Stimulated activated CD8-positive, alpha-beta memory T cell treated with anti-CD3 and anti-CD28 coated beads, Interleukin-15, amount 100 ng/mL, for 1 hour (primary cell): Measurements from ENCODE around the gene TSPAN7.

Experiments used
- DNase-seq: peaks from one replicate; pipeline ENCODE4 v3.0.0-alpha.2; 2020; ENCODE audit warnings: low read depth

TSPAN7 gene

DNA sequence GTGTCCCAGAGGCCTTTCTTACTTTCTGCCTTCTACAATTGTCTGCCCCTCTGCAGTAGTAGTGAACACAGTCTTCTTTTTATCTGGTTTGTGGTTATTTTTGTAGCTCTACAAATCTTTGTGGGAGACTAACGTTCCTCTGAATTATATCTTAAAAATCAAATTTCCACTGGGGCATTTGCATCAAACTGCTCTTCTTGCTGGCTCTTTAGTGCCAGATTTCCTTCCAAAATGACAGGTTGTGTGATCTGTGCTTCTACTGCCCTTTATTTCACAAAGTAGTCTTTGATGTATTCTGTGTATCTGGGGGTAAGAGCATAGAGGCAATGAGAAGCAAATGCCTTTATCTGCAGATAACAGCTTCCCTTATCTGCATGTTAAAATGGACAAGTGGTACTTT lies 34.5 kb downstream of the TSPAN7 start:
- DNase-seq: no peak

DNA sequence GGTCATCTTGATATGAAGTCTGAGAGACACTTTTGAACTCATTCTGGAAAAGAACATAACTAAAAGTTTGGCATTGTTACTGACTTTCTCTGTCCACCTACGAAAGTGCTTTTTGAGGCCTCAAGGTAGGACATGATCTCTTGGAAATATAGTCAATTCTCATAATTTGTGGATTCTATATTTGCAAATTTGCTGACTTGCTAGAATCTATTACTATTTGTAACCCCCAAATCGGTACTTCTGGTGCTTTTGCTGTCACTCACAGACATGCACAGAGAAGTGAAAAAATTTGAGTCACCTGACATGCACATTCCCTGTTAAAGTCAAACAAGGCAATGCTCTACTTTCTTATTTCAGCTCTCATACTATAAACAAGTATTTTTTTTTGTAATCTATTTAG lies 35.6 kb downstream of the TSPAN7 start:
- DNase-seq: no peak

DNA sequence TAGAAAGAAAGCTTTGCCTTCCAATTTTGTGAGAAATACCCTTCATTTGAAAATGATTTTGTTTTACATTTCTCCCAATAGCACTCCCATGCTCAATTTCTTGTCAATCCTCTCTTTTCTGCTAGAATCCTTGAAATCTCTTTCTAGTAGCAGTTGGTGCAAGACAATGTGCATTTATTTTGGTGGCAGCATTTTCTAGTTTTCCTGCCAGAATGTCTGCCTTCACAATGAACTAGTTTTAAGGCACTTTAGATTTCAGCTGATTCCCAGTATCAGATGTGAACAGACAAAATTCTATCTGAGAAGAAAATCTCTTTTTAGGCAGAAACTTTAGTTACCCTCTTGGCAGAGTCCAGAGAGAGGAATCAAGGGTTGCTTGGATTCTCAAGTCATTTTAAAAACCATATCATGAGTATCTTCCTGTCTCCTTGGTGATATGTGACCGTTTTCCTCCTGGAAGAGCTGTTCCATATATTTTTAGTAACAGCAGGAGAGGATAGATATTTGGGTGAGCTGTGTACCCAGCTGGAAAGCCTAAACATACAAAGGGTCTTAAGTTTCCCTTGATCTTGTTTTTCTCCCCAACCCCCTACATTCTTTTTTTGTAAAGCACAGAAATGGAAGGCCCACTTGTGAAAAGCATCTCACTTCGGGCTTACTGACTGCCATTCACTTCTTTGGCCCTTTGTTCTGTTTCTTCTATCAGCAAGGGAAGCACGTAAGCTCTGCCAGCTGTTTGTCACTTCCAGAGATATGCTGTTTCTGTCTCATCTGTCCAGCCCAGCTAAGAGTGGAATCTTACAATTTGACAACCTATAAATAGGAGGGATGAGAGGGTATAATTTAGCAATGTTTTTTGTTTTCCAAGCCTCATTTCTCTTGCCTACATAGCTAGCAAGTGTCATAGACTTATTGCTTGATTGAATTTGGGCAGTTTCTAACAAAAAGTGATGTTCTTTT lies 38.7 kb downstream of the TSPAN7 start:
- DNase-seq: no peak

DNA sequence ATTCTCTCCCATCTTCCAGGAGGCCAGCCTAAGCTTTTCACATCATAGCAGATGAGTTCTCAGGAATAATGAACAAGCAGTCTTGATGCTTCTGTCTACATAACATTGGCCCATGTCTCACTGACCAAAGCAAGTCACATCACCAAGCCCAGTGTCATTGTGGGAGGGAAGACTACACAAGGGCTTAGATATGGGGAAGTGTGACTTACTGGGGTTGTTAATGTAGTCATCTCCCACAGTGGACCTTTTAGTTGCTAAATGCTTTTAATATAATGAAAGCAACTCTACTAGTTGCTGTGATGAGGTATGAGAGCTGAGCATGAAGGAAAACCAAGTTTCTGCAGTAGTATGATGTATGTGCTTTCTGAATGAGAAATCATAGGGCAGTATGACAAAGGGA lies 40.5 kb downstream of the TSPAN7 start:
- DNase-seq: no peak

DNA sequence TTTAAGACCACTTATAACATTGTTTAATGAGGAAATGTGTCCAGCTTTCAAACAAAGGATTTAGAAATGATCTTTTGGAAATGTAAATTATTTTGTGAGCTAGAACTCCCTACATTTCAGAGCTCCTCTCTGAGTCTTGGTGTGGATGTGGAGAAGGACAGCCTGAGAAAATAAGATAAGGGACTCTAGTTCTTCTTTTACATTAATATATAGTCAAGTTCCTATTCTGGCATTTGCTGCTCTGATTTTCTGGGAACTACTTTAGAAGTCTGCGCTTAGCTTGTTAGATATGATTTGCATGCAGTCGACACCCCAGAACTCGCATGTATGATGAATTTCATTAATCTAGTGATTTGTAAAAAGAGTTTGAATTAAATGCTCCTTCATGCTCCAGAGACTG lies 45.5 kb downstream of the TSPAN7 start:
- no peak for DNase-seq

DNA sequence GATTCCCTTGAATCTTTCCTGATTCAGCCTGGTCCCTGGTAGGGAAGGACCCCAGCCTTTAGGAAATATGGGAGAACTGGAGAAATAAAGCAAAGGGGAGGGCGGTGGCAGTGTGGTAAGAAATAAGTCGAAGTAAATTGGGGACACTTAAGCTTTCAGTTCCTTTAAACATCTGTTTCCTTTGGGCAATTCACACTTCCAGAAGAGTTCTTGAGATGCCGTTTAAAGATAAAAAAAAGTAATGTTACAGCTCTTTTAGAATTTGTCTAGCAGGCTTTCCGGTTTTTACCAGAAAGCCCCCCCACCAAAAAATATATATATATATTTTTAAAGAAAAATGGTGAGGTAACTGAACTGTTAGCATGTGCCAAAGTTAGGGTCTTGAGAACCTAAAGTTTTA lies 46.6 kb downstream of the TSPAN7 start:
- DNase-seq: no peak

DNA sequence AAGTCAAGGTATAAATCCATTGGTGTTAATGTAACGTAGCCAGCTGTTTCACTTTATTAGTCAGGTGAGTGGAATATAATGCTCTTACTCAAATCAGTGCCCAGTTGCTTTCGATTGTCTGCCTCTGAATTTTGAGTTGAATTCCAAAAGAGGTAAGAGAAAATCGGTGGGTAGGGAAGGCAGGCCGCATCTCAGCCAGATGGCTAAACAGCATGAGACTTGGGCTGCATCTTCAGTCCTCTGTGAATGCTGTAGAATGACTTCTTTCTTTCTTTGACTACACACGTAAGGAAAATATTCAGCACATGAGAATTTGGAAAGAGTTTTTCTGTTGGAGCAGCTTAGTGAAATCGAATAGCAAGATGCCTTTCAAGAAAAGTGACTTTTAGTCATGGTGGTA lies 49.5 kb downstream of the TSPAN7 start:
- no peak for DNase-seq

DNA sequence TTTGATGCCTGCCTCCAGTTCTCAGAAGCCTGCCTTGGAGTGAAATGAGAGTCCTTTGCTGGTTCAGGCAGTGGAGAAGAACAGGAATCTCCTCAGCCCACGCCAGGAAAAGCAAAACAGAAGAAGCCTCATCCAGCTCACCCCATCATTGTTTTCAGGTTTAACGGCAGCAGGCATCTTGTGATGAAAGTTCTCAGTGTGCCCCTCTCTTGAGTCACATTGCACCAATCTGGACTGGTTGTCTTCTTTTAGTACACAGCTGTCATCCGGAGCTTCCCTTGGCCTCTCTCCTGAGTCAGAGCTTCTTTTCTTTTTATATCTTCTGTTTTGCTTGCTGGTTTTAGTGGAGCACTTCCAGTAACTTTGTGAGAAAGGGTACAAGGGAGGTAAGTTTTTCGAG lies 50.9 kb downstream of the TSPAN7 start:
- no peak for DNase-seq

DNA sequence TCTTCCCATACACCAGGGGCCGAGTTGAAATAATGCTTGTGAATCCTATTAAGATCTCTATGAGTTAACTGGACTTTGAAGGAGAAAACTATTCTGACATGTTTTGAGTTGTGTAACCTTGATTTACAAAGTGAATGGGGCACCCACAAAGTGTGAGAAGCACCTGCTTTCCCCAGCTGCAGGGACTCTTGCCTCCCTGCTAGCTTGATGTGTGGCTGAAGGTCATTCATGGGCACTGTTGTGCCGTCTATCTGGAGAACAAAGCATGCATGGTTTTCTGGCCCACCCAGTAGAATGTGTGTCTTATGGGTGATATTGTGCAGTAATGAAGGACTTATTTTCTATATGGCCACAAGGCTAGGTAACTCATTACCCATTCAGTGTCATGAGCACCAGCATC lies 53.1 kb downstream of the TSPAN7 start:
- DNase-seq: no peak

DNA sequence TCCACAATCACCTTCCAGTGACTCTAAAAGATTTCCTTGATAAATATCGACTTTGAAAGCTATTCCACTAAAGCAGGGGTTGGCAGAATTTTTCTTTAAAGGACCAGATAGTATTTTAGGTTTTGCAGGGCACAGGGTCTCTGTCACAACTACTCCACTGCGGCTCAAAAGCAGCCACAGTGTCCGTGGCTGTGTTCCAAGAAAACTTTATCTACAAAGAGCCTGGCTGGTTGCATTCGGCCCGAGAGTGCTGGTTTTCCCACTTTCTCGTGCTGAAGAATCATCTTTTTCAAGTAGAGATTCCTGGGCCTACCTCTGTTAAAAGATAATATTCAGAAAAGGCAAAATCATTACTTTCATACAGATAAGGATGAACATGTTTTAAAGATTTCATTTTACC lies 55.6 kb downstream of the TSPAN7 start:
- DNase-seq: no peak

DNA sequence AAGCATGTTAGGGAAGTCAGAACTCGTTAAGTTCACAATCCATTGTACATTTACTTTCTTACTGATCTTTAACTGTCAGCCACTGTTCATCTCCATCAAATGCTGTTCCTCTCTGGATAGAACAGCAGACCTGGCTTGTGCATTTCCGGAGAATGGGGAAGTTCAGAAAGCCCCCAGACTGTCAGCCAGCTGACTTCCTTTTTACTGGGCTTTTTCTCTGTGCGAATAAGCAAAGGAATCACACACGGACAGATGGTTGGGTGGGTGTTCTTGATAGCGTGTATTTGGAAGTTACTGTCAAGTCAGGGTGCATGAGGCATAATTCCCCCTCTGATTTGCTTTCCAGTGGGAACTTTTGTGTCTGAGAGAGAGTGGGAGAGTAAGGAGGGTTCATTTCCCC lies 56.8 kb downstream of the TSPAN7 start:
- DNase-seq: no peak

DNA sequence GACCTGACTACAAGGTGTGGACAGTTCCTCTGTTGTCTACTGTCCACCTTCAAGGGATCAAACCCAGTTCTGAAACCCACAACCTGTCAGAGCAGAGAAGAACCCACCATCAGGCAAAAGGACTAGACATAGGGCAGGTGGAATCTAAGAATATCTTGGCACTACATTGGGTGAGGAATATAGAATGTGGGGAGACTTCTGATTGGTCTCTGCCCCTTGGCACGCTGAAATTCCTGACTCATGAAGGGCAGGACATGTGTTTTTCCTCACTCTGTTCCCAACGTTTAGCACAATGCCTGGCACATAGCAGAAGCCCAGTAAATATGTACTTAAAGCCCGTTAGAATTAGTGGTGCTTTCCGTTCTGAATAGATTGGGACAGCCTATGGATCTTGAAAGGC lies 59.3 kb downstream of the TSPAN7 start:
- DNase-seq: no peak

DNA sequence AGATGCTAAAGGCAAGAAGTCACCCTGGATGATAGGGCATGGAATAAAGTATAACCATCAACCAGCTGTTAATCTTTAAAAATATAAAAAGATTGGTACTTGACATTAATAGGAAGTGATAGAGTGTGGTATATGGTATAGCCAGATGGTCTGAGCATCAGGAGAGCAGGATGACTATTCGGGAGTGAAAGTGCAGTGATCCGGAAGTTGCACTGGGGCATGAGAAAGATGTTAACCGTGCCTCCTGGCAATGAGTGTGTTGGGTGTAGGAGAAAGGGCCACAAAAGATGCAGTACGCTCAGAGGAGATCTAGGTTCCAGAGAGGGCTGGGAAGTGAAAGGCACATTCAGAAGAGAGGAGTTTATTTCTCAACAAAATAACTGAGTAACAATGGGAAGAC lies 65.0 kb downstream of the TSPAN7 start:
- DNase-seq: no peak

DNA sequence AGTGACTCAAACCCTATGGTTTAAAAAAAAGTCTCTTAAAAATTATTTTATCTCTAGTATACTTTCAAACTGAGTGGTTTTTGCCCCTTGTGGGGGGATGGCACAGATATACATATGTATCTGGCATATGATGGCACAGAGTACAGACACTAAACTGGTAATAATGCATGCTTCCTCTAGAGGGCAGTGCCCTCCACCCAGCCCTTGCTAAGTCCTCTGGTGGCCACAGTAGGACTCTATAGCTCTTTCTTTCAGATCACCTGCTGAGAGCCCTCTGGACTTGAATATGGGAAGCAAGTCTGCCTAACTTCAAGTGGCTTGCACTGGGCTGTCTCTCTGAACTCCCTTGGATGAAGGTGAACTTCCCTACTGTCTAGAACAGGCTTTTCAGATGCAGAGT lies 66.3 kb downstream of the TSPAN7 start:
- no peak for DNase-seq

DNA sequence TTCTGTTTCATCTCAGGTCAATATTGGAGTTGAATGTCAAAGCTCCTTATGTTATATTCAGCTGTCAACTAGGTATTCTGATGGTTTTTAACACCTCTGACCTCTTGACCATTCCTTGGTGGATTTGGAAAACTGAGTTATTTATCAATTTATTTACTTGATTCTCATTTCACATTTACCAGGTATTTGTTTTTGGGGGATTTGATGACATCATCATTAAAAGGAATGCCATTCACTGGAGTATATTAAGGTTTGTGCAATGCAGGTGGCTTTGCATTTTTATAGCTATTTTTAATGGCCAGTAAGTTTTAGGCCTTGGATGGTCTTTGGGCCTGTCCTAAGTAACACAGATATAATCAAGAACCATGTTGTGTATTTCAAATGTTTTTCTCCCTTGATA lies 67.2 kb downstream of the TSPAN7 start:
- DNase-seq: no peak

DNA sequence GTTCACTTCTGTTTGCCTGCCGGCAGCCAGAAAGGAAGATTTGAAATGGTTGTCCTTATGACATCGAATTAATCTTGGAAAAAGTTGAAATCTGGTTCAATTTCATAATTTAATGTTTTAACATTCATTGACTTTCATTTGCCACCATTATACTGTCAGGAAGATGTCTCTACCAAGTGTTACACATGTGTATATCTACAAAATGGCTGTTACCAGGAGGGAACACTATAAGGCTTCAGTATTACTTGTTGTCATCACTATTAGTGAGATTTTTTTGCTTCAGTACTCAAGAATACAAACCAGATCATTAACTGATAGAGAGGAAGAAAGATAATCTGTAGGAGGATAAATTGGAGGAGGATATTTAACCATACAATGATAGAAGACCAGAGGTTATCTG lies 71.2 kb downstream of the TSPAN7 start:
- no peak for DNase-seq

DNA sequence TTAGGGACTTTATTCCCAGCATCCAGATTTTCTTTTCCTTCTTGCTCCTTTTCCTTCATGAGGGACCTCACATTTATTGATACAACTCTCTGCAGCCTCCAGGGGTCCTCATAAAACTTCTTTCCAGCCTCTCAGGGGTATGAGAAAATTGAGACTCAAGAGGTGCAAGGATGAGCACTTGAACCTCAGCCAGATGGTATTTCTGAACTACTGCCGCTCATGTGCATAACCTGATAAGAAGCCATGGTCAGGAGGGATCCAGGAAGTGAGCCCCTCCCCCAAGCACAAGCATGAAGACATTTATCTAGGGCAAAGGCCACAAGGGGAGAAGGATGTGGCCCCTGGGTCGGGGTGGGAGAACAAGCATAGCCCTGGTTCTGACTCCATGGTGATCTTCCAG lies 73.3 kb downstream of the TSPAN7 start:
- DNase-seq: no peak

DNA sequence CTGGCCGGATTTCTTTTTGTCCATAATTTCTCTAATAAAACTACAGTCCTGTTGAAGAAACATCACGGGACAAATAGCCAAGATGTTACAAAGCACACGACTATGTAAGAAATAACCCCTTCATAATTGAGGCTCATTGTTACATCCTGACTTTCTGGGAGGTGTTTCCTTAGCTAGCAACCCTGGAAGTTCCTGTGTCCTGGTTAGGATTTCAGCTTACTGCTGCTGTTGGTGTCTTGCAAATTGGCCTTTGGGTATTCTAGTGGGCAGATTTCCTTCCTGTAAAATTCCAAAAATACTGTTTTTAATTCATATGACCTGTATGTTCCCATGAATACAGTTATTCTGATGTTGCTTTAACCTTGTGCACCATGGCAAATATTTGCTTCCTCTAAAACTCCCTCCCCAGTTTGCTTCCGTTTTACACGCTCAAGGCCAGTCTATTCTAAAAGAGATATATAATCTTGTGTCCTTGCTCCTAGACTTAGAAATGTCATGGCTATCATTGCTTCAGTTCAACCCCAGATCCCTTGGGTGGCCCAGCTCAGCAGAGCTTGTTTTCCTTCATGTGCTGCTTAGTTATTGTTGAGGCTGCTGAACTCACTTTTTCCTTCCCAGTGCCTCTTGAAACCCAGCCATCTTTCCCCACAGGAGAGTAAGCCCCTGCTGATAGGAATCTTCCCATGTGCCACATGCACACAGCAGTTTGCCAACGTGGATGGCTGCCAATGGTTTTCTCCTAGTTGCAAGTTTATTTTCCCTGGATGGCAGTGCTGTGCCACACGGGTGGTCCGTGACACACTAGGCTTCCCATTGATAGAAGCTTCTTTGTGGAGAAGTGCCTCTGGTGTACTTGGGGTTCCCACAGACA lies 75.8 kb downstream of the TSPAN7 start:
- no peak for DNase-seq

DNA sequence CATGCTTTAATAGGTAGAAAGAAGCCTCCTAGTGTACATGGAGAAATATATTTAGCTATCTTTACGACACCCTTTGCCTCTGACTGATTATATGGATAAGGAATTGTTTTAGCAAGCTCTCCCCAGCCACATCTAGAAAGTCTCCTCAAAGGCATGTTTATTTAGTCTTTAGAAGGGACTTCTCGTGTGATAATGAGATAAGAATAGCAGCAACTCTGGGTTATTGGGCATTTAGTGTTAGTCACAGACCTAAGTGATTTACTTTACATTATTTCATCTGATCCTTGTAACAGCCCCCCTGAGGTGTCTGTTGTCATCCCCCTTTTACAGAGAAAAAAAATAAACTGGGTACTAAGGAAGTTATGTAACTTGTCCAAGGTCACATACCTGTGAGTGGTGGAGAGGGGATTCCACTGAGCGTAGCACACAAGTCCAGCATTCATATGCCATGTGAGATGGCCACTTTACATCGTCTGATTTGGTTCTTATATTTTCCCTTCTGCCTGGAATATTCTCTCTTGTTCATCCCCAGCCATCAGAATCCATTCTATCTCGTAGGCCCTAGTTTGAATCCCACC lies 77.7 kb downstream of the TSPAN7 start:
- DNase-seq: no peak

DNA sequence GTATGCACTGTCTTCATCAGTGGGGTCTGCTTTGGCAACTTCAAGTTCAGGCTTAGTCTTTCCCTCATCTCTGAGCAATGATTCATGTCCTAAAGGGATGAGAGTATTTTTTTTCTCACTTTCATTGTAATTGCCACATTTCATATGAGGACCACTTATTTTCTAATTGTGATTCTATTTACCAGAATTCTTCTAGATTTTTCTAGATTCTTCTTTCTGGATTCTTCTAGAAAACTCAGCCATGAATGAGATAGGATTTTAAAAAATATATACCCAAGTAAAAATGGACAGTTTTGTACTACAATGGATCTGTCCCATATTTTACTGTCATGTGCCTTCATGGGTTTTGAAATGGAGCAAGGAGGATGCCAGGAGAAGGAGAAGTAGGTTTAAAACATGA lies 78.4 kb downstream of the TSPAN7 start:
- no peak for DNase-seq

DNA sequence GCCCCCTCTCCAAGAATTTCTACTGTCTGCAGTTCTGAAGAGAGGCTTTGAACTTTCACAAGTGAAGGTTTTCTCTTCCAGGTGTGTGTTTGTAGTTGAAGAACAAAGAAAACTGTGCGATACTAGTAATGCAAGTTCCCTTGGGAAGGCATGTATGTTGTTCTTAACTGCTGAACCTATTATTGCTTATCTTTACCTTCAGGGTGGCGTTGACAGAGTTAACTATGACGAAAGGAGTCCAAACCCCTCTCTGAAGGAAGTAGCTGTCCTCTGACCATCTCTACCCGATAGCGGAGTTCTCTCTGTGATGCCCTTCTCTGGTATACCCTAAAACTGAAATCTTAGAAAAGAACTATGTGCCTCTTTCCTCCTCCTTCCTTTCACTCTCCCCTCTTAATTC lies 79.9 kb downstream of the TSPAN7 start:
- DNase-seq: no peak

DNA sequence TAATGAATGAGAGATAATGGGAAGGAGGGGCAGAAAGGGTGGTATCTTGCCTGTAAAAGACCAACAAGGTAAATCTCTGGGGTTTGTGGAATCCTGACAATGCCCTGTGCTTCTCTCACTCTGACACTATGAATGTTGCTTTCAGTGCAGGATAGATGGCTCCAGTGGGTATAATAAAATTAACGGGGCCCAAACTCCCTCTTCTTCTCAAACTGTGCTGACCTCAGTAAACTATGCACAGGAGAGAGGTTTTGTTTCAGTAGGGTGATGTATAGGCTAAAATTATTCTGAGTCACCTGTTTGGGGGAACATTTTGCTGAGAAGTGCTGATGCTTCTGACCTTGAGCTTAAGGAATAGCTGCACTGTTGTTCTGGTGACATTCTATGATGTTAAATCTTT lies 82.6 kb downstream of the TSPAN7 start:
- no peak for DNase-seq

DNA sequence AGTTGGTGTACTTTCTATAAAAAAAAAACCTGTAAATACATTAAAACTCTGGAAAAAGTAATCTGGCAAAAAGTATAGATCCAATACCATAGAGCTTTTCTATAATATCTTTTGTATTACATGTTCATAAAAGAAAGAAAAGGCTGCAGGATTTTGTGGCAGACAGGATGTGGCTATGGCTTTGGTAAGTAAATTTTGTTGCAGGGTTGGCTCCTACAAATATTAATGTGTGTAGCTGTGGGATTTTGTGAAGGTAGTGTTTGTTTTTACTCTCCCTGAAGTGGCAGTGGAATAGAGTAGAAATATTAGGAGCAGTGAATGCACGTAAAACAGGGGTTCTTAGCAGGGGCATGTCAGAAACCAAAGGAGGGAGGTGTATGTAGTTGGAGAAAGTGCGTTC lies 84.8 kb downstream of the TSPAN7 start:
- no peak for DNase-seq
